Activated CD4-positive, alpha-beta T cell treated with anti-CD3 and anti-CD28 coated beads for 36 hours (primary cell): ENCODE data around the gene ABO. TPM values are rescaled to one million over a fixed set of nuclear protein-coding genes. Genes with fewer than 3 reads are reported as not detected.
A peak's percentile ranks its signal among the peaks of the same experiment; 100 is the strongest.
"Not testable (repeated sequence)": the region's sequence is repeated elsewhere in the genome, so short reads cannot be mapped to it uniquely, and the experiment has no call there.

ENCODE experiments used
- ATAC-seq: fragments of 200-7000 bp; cut with Tn5 transposase; one replicate; pipeline ENCODE4 v1.10.0; 2021; ENCODE audit warnings: mild to moderate bottlenecking, moderate library complexity
- CTCF ChIA-PET: fragments of 350-600 bp; sonication (Branson Sonifier 250); formaldehyde crosslinking; loops from one replicate; lab custom pipeline; 2021; ENCODE audit warnings: antibody characterized with exemption; lab: Charles Lee
- POLR2A ChIA-PET: fragments of 350-600 bp; sonication (Branson Sonifier 250); formaldehyde crosslinking; loops from one replicate; lab custom pipeline; 2021; ENCODE audit warnings: antibody characterized with exemption, inconsistent platforms; lab: Charles Lee
- DNase-seq: peaks from one replicate; pipeline ENCODE4 v3.0.0-alpha.2; 2020
- H3K27ac Mint-ChIP-seq: one replicate; pipeline ENCODE4 v1.8.0; 2021; ENCODE audit warnings: mixed read lengths
- H3K27me3 Mint-ChIP-seq: one replicate; pipeline ENCODE4 v1.8.0; 2021; ENCODE audit warnings: mixed read lengths
- H3K36me3 Mint-ChIP-seq: one replicate; pipeline ENCODE4 v1.8.0; 2021; ENCODE audit warnings: low read depth, mixed read lengths
- H3K4me1 Mint-ChIP-seq: one replicate; pipeline ENCODE4 v1.8.0; 2021; ENCODE audit warnings: mixed read lengths
- H3K4me3 Mint-ChIP-seq: one replicate; pipeline ENCODE4 v1.8.0; 2021; ENCODE audit warnings: mild to moderate bottlenecking, moderate library complexity, mixed read lengths
- H3K9me3 Mint-ChIP-seq: one replicate; pipeline ENCODE4 v1.8.0; 2021; ENCODE audit warnings: low read depth, mixed read lengths
- intact Hi-C, 2 experiments: fragments of 100-400 bp; cut with DNase I in 1 of 2; cut with micrococcal nuclease in 1 of 2; formaldehyde crosslinking; loops; one replicate each; pipeline versions ENCODE4 v1.14.2 to v1.15.1; 2022 to 2024; cut with DNase I, micrococcal nuclease
- total RNA-seq, 2 experiments: library from RNA; stranded (reverse); gene quantifications; one replicate each; pipeline ENCODE4 v1.2.3, GENCODE V29; 2021

ABO gene
- total RNA-seq, 2 experiments from 2014 or later, result 0.09 TPM; not detected in 1

DNA sequence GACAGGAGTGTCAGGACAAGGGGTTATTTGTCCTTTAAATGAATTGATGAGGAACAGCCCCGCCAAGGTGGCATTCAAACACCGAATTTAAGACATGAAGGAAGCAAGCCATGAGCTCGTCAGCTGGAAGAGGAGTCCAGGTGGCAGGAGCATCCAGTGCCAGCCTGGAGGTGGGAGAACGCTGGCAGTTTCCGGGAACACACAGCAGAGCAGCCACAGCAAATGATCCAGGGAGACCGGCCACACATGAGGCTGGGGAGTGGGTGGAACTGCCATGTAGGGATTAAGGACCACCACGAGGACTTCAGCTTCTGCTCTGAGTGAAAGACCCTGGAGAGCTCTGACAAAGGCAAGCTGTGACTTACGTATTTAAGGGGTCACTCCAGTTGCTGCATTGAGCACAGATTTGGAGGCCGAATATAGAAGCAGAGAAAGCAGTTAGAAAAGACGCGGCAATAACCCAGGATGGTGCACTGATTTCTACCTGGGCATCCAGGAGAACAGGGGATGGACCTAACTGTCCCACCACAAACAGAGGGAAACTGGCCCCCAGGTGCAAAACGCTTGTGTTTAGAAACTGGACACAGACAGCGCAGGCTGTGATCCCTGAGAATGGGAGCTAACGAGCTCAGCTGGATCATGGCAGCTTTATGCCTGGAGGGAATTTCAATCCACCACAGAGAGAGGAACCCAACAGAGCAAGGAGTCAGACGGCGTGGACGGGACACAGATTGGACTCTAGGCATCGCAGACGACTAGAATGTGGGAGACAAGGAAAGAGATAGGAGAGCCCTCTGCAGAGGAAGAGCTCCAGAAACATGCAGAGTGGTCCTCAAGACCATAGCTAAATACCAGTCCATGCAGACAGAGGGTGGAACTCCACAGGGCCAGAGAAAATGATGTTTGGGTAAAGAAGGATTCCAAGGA lies 56.7 kb downstream of the ABO start:
- H3K4me3 Mint-ChIP-seq, POLR2A ChIA-PET, H3K27ac Mint-ChIP-seq, H3K36me3 Mint-ChIP-seq, H3K4me1 Mint-ChIP-seq, DNase-seq, H3K9me3 Mint-ChIP-seq, intact Hi-C loops, ATAC-seq: not testable (repeated sequence)
- CTCF ChIA-PET, result interaction anchor here (1.3 kb wide), 1 partner anchor 61 kb away, joined by 3 read pairs; no protein-coding TSS in a partner anchor
- H3K27me3 Mint-ChIP-seq, result peaks cover 51% of the 10 kb centered on the region

DNA sequence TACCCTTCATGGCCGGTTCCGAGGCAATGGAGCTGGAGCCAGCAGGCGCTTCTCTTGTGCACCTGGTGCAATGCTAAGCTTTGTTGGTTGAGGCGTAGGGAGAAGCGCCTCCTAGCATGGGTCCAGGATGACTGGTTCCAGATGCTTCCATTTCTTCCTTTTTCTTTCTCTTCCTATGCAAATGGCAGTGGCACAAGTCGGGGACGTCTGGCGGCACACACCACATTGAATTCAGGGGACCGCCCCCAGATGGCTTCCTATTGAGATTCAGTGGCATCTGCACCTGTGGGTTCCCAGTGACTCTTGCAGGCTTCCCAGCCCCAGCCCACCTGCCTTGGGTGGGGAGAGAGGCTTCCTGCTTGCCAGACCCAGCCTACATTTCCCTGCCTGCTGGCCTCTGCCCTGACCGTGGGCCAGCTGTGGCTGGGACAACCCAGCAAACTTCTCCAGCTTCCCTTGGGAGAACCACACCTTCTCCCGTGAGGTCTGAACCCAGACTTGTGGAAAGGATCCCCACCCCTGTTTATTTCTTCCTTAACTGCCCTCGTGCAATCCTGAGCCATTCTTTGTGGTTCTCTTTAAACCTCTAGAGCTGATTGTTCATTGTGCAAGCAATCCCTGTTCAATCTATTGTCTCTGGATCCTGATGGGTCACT lies 57.5 kb downstream of the ABO start:
- CTCF ChIA-PET, result interaction anchor here (1.3 kb wide), 1 partner anchor 62 kb away, joined by 3 read pairs; no protein-coding TSS in a partner anchor
- H3K27ac Mint-ChIP-seq, H3K36me3 Mint-ChIP-seq, H3K4me1 Mint-ChIP-seq, H3K4me3 Mint-ChIP-seq, H3K9me3 Mint-ChIP-seq, intact Hi-C loops, DNase-seq, POLR2A ChIA-PET, ATAC-seq: not testable (repeated sequence)
- peaks cover 50% of the 10 kb centered on the region for H3K27me3 Mint-ChIP-seq

DNA sequence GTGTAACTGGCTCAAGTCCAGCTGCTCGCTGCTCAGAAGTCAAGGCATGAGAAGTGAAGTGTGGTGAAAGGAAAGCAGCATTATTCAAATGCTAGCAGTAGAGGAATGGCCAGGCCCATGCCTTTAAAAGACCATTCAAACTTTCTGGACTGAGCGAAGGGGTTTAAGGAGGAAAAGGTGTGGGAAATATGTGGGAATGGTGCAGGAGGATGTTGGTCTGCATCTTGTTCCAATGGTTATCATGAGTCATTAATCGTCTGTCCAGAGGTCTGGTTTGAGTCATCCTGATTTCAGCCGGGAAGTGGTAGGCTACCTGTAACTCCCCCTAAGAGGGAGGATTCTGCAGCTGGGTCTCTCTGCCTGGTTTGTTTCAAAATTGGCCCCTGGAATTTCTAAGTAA lies 60.7 kb downstream of the ABO start:
- H3K36me3 Mint-ChIP-seq, DNase-seq, intact Hi-C loops, H3K4me1 Mint-ChIP-seq, POLR2A ChIA-PET, ATAC-seq, H3K9me3 Mint-ChIP-seq, H3K4me3 Mint-ChIP-seq, H3K27ac Mint-ChIP-seq: not testable (repeated sequence)
- CTCF ChIA-PET, result interaction anchor here (1.0 to 1.2 kb wide), 2 partner anchors 12 to 25 kb away, joined by 3 to 4 read pairs; no protein-coding TSS in a partner anchor
- H3K27me3 Mint-ChIP-seq, result peaks cover 53% of the 10 kb centered on the region

DNA sequence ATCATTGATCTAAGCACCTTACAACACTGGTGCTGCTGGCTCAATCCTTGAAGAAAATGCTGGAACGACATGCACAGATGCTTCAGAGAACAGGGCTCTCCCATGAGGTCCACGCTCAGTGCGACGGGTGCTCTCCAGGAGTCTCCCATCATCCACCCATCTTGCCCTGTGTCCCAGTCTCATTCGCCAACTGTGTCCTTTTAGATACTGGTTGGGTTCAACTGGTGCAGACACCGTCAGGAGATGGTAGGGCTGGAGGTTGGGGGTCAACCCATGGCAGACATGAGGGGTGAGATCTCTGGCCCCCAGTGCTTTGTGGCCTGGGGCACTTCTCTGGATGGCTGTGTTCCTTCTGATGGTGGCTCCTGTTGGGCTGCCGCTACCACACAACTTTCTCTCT lies 64.4 kb downstream of the ABO start:
- ATAC-seq (no peak), DNase-seq (no peak)
- ChIA-PET CTCF (no interaction called here), POLR2A (no interaction called here)
- no peaks in the 10 kb centered on the region for H3K9me3 Mint-ChIP-seq
- intact Hi-C loops, result no loop called here
- H3K27me3 Mint-ChIP-seq, result peaks cover 33% of the 10 kb centered on the region
- no peak overlapping the region for H3K4me3 Mint-ChIP-seq
- H3K36me3 Mint-ChIP-seq, result no peaks in the 10 kb centered on the region
- H3K4me1 Mint-ChIP-seq, result no peaks in the 10 kb centered on the region
- no peak overlapping the region for H3K27ac Mint-ChIP-seq

DNA sequence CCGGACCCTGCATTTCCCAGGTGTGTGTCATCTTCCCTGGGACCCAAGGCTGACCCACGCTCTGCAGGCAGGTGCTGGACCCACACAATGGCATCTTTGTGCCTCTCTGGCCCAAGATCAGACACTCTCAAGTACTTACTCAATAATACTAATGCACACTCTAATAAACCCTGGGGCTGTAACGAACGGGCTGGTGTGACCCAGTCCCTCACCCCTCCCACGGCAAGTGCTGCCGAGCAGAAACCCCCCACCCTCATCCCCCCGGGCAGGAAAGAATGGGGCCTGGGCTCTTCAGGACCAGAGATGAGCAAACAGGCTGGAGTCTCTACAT lies 64.8 kb downstream of the ABO start:
- ChIA-PET POLR2A (no interaction called here), CTCF (no interaction called here)
- ATAC-seq (no peak), DNase-seq (no peak)
- Mint-ChIP-seq H3K4me1 (no peaks in the 10 kb centered on the region), H3K27ac (no peak overlapping the region), H3K27me3 (peaks cover 30% of the 10 kb centered on the region), H3K4me3 (peak overlapping the region; percentile 12), H3K36me3 (no peaks in the 10 kb centered on the region), H3K9me3 (no peaks in the 10 kb centered on the region)
- intact Hi-C loops, result no loop called here

DNA sequence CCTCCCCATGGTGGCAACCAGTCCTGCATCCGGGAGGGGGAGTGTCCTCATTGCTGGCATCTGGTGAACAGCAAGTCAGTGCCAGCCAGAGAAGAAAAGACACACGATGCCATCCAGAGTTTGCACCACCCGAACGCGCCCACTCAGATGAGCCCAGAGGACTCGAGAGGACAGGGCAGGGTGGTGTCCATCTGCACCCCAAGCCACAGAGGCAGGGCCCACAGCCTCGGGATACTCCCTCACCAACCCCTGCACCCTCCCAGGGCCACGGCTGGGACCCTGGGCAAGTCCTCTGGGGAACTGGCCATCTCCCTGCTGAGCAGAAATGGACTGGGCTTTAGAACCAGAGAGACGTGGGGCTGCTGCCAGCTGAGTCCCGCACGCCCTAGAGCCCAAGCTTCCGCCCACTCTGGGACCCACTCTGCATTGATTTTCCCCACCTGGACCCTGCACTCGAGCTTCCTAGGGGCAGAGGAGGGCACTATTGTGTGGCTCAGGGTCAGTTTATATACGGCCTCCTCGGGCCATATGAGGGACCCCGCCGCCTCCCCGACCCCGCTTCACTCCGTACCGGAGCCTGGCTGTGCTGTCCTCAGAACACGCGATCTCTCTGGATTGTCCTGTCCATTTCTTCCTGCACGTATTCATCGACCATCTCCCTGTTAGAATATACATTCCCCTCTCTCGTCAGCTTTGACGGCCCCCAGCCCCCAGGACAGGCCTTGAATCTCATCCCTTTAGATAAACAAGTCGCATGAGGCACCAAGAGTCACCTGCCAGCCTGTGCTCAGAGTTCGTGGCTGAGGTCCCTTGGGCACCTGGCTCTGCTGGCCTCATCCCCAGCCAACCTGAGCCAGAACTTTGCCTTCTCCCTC lies 65.4 kb downstream of the ABO start:
- H3K4me1 Mint-ChIP-seq, ATAC-seq, H3K36me3 Mint-ChIP-seq, H3K9me3 Mint-ChIP-seq, POLR2A ChIA-PET, H3K27ac Mint-ChIP-seq, CTCF ChIA-PET, DNase-seq: not testable (repeated sequence)
- H3K27me3 Mint-ChIP-seq, result peaks cover 27% of the 10 kb centered on the region
- H3K4me3 Mint-ChIP-seq, result peak overlapping the region; percentile 12
- intact Hi-C loops, result loop anchor here in 1 of 2 experiments (10.0 kb wide), 1 partner anchor 495 kb away; no protein-coding TSS in a partner anchor

DNA sequence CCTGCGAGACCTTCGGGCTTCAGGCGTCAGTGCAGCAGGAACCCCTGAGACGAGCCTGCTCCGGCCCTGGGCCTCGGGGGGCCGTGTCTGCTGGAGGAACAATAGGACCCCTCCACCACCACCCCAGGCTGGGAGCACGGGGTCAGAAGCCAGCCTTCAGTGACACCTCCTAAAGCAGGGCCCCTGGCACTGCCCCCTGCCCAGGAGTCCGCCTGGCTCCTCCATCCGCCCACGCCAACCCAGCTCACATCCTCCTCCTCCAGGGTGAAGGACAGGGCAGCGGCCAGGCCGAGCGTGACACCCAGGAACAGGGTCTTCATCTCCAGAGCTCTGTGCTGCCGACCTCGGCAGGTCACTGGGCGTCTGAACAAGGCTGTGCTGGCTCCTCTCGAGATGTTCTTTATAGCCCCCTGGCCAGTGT lies 66.1 kb downstream of the ABO start, which contains the start of gene OBP2B:
OBP2B (minus strand) TSS at position 371 of the 421 bp plus-strand sequence; CDS start at position 320, 51 bp downstream.
- intact Hi-C loops, result loop anchor here in 1 of 2 experiments (10.0 kb wide), 1 partner anchor 494 kb away; no protein-coding TSS in a partner anchor
- CTCF ChIA-PET, ATAC-seq, H3K36me3 Mint-ChIP-seq, POLR2A ChIA-PET, H3K9me3 Mint-ChIP-seq, H3K27ac Mint-ChIP-seq, H3K4me1 Mint-ChIP-seq, DNase-seq: not testable (repeated sequence)
- H3K27me3 Mint-ChIP-seq, result peaks cover 21% of the 10 kb centered on the region
- peak within 1 kb of the TSS; percentile 12 for H3K4me3 Mint-ChIP-seq

DNA sequence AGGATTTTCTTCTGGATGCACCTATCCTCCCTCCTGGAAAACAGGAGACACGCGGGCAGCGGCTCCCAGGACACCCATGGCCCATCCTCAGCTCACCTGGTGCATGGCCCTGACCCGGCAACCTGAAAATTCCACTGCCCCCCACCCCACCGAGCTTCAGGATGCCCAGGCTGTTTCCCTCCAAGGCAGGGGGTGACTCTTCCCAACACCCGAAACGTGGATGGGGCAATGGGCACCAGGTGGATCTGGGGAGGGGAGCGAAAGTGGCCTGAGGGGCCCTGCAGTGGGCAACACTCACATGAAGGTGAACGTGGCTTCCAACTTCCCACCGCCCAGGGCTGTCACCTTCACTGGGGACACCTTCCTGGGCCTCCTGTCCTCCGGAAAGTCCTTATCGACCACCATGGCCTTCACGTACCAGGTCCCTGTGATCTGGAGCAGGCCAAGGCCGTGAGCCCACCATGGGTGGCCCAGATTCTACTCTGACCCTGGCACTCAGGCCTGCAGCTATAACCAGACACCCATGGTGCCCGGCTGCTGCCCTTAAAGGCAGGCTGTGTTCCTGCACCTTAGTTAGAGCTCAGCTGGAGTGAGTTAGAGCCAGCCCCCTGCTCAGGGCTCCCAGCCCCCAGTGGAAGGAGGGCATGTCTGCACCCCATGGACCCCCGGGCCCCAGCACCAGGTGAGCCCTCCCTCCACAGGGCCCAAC lies 66.7 kb downstream of the ABO start:
- POLR2A ChIA-PET, CTCF ChIA-PET: not testable (repeated sequence)

DNA sequence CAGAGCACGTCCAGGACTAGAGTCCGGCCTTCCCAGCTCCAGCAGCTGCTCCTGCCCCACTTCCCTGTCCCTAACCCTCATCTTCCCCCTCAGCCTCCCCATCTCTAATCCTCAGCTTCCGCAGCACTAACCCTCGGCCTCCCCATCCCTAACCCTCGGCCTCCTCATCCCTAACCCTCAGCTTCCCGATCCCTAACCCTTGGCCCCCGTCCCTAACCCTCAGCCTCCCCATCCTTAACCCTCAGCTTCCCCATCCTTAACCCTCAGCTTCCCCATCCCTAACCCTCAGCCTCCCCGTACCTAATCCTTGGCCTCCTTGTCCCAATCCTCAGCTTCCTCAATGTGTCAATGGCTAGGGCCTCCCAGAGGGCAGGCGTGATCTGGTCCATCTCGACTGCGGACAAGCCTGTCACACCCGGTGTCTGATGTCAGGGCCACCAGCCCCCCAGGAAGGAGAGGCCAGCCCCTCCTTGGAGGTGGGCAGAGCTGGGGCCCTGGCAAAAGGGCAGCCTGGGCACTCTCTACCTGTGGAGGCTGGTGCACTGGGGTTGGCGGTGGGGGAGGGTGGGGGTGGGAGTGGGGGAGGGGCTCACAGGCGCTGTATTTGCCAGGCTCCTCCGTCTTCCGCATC lies 67.3 kb downstream of the ABO start:
- no peak overlapping the region for H3K4me3 Mint-ChIP-seq
- DNase-seq (no peak), ATAC-seq (no peak)
- H3K4me1 Mint-ChIP-seq, result no peaks in the 10 kb centered on the region
- peaks cover 19% of the 10 kb centered on the region for H3K27me3 Mint-ChIP-seq
- no peaks in the 10 kb centered on the region for H3K9me3 Mint-ChIP-seq
- ChIA-PET POLR2A (no interaction called here), CTCF (no interaction called here)
- no peak overlapping the region for H3K27ac Mint-ChIP-seq
- intact Hi-C loops, result loop anchor here in 1 of 2 experiments (10.0 kb wide), 1 partner anchor 493 kb away; no protein-coding TSS in a partner anchor
- no peaks in the 10 kb centered on the region for H3K36me3 Mint-ChIP-seq

More for the DNA sequence above, 66.7 kb downstream of the ABO start:
- DNase-seq, H3K4me1 Mint-ChIP-seq, H3K9me3 Mint-ChIP-seq, H3K36me3 Mint-ChIP-seq, H3K4me3 Mint-ChIP-seq, H3K27ac Mint-ChIP-seq, ATAC-seq: not testable (repeated sequence)
- H3K27me3 Mint-ChIP-seq, result peaks cover 19% of the 10 kb centered on the region
- intact Hi-C loops, result loop anchor here in 1 of 2 experiments (10.0 kb wide), 1 partner anchor 494 kb away; no protein-coding TSS in a partner anchor

DNA sequence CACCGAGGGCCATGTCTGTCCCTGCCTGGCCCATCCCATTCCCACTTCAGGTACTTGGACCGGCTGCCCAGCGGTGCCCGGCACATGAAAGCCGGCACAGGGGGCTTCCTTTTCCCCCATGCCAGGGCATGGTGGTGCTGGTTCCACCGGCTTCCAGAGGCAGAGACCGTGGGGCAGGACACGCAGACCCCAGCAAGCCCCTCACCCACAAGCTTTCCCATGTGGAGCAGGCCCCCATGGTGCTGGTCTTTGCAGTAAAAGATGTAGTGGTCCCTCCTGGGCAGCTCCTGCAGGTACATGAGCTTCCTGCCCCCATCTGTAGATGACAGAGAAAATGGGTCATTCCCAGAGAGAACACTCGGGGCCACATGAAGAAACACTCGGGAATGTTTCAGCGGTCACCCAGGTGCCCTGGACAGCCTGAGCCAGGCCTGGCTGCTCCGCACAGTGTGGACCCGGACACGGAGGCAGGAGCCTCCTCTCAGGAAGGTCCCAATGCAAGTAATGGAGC lies 67.9 kb downstream of the ABO start:
- no peaks in the 10 kb centered on the region for H3K36me3 Mint-ChIP-seq
- ChIA-PET POLR2A (no interaction called here), CTCF (interaction anchor here (0.9 kb wide), 1 partner anchor 33 kb away, joined by 3 read pairs; no protein-coding TSS in a partner anchor)
- no peaks in the 10 kb centered on the region for H3K4me1 Mint-ChIP-seq
- H3K9me3 Mint-ChIP-seq, result no peaks in the 10 kb centered on the region
- no peak overlapping the region for H3K4me3 Mint-ChIP-seq
- ATAC-seq (no peak), DNase-seq (no peak)
- no peak overlapping the region for H3K27ac Mint-ChIP-seq
- intact Hi-C loops, result loop anchor here in 1 of 2 experiments (10.0 kb wide), 1 partner anchor 492 kb away; no protein-coding TSS in a partner anchor
- H3K27me3 Mint-ChIP-seq, result peaks cover 18% of the 10 kb centered on the region
